HG02678 (cell line): ENCODE data around the gene PVALEF.
"Not testable (repeated sequence)": the region's sequence is repeated elsewhere in the genome, so short reads cannot be mapped to it uniquely, and the experiment has no call there.

Experiments
- ATAC-seq: cut with Tn5 transposase; IDR thresholded peaks from one replicate; pipeline ENCODE4 v1.9.1; 2021; ENCODE audit warnings: mild to moderate bottlenecking, moderate library complexity; ENCODE audit not compliant: unreplicated experiment

The PVALEF gene

DNA sequence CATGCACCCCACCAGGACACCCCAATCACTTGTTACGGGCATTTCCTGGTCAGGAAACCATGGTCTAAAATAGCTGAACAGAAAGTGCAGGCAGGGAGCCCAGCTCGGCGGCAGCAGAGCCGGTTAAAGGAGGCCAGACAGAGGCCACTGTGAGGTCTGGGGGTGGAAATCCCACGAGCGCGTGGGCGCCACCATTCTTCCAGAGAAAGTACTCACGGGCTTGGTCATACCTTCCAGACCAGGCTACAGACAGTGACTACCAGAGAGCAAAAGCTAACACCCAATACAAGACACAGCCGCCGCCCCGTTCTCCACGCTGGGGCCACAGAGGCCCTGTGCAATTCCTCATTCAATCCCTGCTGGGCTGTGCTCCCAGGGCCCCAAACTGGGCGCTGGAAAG lies 45.6 kb downstream of the PVALEF start:
- no peak for ATAC-seq

DNA sequence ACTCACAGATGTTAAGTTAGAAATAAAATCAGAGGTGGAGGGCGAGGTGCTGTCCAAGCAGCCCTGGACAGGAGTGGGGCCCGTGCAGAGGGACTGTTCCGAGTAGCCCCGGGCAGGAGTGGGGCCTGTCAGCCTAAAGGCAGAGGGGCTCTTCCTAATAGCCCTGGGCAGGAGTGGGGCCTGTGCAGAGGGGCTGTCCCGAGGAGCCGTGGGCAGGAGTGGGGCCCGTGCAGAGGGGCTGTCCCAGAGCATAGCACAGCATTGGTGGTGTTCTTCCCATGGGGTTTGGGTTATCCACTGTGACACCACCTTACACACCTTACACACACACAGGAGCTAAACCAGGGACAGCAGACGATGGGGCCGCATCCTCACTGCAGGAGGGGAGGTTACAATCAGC lies 47.1 kb downstream of the PVALEF start:
- ATAC-seq = no peak

DNA sequence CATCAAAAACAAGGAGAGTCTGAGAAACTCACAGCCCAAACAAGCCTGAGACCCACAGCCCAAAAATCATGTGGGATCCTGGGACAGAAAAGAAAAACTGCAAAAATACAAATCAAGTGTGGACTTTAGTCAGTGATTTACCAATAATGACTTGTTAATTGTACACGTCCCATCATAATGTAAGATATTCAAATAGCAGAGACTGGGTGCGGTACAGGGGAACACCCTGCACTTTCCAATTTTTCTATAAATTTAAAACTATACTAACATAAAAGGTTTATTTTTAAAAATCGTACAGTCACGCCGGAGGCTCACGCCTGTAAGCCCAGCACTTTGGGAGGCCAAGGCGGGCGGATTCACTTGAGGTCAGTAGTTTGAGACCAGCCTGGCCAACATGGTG lies 48.7 kb downstream of the PVALEF start:
- ATAC-seq = no peak

DNA sequence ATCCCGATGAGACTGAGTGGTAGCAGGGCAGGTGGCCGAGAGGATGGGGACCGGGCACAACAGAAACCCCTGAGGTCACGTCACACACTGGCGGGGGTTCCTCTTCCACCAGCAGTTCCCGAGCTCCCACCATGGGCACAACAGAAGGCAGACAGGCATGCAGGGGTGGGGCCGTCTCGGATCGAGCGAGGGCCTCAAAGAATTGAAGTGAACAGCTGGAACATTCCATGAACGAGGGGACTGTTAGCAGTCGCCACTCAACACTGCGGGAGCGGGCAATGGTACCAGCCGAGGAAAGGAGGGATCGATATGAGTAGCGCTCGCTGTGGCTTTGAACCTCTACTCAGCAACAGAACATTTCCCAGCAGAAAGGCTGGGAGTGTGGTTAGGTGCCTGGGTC lies 52.2 kb downstream of the PVALEF start:
- no peak for ATAC-seq

- ATAC-seq = no peak
Observed at GRCh38 chr17:81218459-81218858, 53.2 kb downstream of the PVALEF start.

DNA sequence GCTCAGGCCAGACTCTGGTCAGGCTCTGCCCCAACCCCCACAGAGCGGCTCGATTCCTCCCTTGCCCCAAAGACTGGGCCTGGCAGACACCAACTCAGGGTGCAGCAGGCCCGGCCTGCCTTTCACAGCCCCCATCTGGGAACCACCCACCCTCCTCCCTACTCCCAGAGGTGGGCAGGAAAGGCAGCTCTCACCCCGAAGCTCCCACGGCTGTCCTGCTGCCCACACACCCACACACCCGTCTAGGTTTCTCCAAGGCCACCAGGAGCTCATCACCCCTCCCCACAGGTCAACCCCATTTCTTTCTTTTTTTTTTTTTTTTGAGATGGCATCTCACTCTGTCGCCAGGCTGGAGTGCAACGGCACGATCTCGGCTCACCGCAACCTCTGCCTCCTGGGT lies 53.7 kb downstream of the PVALEF start:
- no peak for ATAC-seq

DNA sequence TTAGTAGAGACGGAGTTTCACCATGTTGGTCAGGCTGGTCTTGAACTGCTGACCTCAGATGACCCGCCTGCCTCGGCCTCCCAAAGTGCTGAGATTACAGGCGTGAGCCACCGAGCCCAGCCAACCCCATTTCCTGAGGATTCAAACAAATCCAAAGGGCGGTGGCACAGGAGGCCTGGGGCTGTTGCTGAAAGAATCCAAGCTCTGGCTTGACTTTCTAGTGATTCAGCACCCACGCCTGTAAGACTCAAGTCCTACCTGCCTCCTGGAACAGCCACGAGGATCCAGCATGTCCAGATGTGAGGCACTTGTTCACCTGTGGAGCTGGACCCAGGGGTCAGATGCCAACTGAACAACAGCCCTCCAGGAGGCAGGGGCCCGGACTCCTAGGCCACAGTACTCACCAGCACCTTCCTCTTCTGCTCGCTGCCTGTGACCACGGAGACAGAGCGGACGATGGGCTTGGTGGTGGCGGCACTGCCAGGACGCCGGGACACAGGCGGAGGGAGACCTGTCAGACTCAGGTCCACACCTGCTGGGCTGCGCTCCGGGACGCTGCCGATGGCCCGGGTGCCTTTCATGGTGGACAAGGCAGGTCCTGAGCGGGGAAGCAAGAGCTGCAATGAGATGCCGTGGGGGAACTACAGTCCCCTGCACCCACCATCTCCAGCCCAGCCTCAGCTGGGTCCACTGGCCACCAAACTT lies 54.3 kb downstream of the PVALEF start:
- ATAC-seq = no peak

- ATAC-seq = no peak
Observed at GRCh38 chr17:81221371-81221841, 56.1 kb downstream of the PVALEF start.

GRCh38 chr17:81221842-81222619 lies 56.7 kb downstream of the PVALEF start:
- ATAC-seq = no peak

GRCh38 chr17:81222620-81222905 lies 57.3 kb downstream of the PVALEF start:
- no peak for ATAC-seq

DNA sequence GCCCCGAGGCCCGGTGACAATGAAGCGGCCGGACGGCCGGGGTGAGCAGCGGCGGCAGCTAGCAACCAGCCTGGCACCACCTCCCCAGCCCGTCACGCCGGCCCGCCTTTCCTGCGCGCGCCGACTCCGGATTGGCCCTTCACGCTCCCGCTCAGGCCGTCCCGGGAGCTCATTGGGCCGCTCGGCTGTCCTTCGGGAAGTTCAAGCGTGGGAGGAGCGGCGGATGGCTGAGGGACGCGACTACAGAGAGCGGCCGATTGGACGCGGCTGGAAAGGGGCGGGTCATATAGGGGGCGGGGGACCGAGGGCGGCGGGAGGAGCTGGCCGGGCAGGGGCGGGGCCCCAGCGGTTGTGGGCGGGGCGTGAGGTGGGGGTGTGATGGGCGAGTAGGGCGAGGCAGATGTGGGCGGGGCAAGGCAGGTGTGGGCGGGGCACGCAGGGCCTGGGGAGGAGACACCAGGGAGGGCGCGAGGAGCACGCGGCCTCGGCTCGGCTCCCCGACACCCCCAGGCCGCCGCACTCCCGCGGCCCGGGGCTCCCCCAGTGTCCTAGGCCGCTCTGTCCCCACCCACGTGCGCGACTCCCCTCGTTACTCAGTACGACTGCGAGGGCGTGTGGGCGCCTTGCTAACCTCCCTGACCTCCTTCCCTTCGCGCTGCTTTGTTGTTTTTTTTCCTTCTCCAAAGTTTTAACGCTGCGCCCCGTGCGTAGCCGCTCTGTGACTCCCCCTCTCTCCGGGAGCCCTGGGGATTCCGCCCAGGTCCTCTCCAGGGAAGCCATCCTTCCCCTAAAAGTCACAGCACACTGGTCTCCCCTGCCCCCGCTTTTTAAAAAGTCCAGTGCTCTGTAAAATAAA lies 57.8 kb downstream of the PVALEF start, which contains the start of gene CEP131:
Gene CEP131, minus strand, starts transcription at position 60 of the 856 bp plus-strand sequence. CDS start 2,909 bp downstream, outside the sequence.
- ATAC-seq = peak; percentile 95

DNA sequence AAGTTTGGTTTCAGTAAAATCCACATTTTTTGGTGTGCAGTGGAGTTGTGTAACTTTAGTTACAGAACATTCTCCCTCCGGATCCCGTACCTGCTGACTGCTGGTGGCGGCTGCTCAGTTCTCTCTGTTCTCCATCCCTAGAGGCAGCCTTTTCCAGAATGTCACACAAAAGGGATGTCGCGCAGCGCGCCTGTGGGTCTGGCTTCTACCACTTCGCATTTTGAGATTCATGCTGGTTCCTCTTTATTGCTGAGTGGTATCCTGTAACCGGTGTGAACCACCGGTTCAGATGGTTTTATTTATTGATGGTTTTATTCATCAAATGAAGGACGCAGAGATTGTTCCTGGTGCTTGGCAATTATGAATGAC lies 58.4 kb downstream of the PVALEF start:
- ATAC-seq = no peak

DNA sequence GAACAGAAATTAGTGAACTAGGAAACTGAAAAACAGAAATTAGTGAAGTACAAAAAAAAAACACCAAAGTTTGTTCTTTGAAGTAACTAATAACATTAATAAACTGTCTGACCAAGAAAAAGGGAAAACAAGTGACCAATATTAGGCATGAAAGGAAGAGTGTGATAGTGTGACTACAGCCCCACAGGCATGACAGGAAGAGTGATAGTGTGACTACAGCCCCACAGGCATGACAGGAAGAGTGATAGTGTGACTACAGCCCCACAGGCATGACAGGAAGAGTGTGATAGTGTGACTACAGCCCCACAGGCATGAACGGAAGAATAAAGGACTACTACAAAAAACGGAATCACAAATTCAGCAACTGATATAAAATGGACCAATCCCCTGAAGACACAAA lies 62.3 kb downstream of the PVALEF start:
- not testable (repeated sequence) for ATAC-seq

DNA sequence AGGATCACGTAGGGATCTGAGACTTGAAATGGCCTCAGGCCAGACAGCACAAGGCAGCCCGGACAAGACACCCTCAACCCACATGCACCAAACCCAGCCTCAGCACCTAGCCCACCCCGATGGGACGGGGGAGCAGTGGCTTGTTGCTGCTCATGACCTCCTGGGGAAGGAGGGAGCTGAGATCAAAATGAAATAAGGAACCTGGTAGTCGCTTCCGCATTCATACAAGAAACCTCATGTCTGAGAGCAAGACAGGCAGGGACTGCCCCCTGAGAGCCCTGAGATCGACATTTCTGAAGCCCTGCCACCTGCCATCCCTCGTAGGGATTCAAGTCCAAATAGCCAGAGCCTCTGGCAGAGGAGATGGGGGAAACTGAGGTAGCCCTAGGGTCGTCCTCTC lies 63.1 kb downstream of the PVALEF start:
- no peak for ATAC-seq

GRCh38 chr17:81228834-81229665 lies 63.7 kb downstream of the PVALEF start:
- ATAC-seq = no peak

DNA sequence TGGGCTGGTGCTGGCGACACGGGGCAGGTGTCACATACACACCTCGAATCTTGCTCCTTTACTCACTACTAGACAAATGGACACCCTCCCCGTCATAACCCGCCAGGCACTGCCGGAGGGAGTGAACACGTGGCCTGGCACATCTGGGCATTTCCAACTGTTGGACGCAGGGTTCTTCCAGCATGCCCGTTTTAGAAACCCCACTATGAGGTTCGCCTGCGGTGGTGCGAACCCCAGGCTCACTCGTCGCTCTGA lies 64.3 kb downstream of the PVALEF start:
- ATAC-seq = no peak

GRCh38 chr17:81230043-81230820 lies 64.9 kb downstream of the PVALEF start:
- ATAC-seq = no peak

DNA sequence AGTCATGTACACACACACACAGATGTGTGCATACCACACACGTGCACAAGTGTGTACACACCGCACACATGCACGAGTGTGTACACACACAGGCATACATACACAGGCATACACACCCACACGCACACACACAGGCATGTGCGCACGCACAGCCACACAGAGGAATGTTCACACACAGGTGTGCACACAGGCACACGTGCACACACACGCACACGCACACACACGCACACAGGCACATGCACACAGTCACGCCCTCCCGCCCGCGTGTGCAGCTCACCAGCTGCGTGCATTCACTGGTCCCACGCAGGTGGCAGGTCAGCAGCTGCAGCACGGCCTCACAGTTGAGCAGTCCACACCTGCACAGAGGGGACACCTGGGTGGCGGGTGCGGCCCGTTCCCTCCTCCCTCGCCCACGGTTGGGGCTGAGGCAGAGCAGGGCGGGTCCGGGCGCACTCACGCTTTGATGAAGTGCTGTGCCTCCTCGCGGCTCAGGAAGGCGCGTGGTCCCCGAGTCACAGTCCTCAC lies 65.9 kb downstream of the PVALEF start:
- ATAC-seq = no peak

GRCh38 chr17:81231766-81232581 lies 66.7 kb downstream of the PVALEF start:
- no peak for ATAC-seq
